Dedifferentiated amniotic fluid mesenchymal stem cell (primary cell): ENCODE results near the gene SLC8A2.
"Not testable (repeated sequence)": the region's sequence is repeated elsewhere in the genome, so short reads cannot be mapped to it uniquely, and the experiment has no call there.

ENCODE experiments used
- DNase-seq: peaks from one replicate; pipeline ENCODE4 v3.0.0-alpha.2; 2016; ENCODE audit errors: extremely low spot score

SLC8A2 gene

GRCh38 chr19:47411696-47412095, 60.0 kb downstream of the SLC8A2 start:
- not testable (repeated sequence) for DNase-seq

- no peak for DNase-seq
Observed at GRCh38 chr19:47411101-47411500, 60.6 kb downstream of the SLC8A2 start.

- DNase-seq: no peak
Observed at GRCh38 chr19:47408156-47408938, 63.3 kb downstream of the SLC8A2 start.

- DNase-seq: no peak
Observed at GRCh38 chr19:47407417-47407774, 64.3 kb downstream of the SLC8A2 start.

- DNase-seq: no peak
Observed at GRCh38 chr19:47406711-47407416, 64.8 kb downstream of the SLC8A2 start.

GRCh38 chr19:47405854-47406417, 65.8 kb downstream of the SLC8A2 start:
- DNase-seq: no peak

GRCh38 chr19:47405197-47405550, 66.5 kb downstream of the SLC8A2 start:
- DNase-seq: no peak

- no peak for DNase-seq
Observed at GRCh38 chr19:47404334-47405196, 67.1 kb downstream of the SLC8A2 start.

GRCh38 chr19:47402504-47402903, 69.2 kb downstream of the SLC8A2 start:
- DNase-seq: no peak

- DNase-seq: no peak
Observed at GRCh38 chr19:47398707-47399597, 72.7 kb downstream of the SLC8A2 start.

- DNase-seq: peak; percentile 64
Observed at GRCh38 chr19:47391510-47392223, 80.0 kb downstream of the SLC8A2 start.

- no peak for DNase-seq
Observed at GRCh38 chr19:47390533-47391488, 80.9 kb downstream of the SLC8A2 start.

- DNase-seq: no peak
Observed at GRCh38 chr19:47389150-47389556, 82.5 kb downstream of the SLC8A2 start.

- not testable (repeated sequence) for DNase-seq
Observed at GRCh38 chr19:47388721-47389120, 83.0 kb downstream of the SLC8A2 start.

GRCh38 chr19:47387623-47388022, 84.1 kb downstream of the SLC8A2 start:
- DNase-seq: not testable (repeated sequence)

GRCh38 chr19:47386582-47386981, 85.1 kb downstream of the SLC8A2 start:
- DNase-seq: not testable (repeated sequence)

- not testable (repeated sequence) for DNase-seq
Observed at GRCh38 chr19:47384533-47384932, 87.2 kb downstream of the SLC8A2 start.

- not testable (repeated sequence) for DNase-seq
Observed at GRCh38 chr19:47383890-47384289, 87.8 kb downstream of the SLC8A2 start.

GRCh38 chr19:47381653-47382279, 89.9 kb downstream of the SLC8A2 start:
- no peak for DNase-seq
